ENCODE results near the gene MND1. TPM values are rescaled to one million over a fixed set of nuclear protein-coding genes. Genes with fewer than 3 reads are reported as not detected.

Gene MND1
- total RNA-seq, 1 experiment from 2014 or later, result 24.4 TPM

DNA sequence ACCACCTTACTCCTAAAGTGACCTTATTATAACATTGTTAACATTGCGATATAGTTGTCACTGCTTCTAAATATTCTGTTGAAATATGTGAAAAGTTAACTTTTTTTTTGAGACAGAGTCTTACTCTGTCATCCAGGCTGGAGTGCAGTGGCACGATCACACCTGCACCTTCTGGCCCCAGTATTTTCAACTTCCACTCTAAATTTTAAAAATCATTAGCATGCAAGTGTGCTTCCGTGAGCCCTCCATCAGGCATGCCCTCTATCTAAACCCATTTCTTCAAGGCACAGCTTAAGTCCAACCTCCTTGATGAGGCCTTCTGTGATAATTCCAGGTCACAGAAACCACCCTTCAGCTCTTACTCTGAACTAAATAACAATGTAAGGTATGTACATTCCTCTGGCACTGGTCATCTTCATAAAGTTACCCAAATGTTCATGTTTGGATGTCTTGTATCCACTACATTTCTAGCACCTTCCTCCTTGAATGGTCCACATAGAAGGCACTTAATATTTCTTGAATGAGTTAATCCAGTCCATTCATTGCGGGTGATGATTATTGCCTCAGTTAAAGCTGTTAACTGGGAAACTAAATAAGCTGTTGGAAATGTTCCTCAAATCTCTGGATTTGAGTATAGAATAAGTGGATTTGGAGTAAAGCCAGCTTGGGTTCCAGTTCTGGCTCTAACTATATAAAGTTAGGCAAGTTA lies 83.0 kb downstream of the MND1 start:
- Histone ChIP-seq H3K4me3 (no peak overlapping the region), H3K79me2 (ENCODE audit: low read depth) (no peaks in the 10 kb centered on the region), H3K9me2 (ENCODE audit: insufficient read depth) (no peaks in the 10 kb centered on the region), H3K36me3 (ENCODE audit: low read depth) (no peaks in the 10 kb centered on the region), H3K4me2 (no peak overlapping the region), H2AFZ (no peak overlapping the region), H3K9me3 (ENCODE audit: insufficient read depth, low read depth) (no peaks in the 10 kb centered on the region), H3K27ac (no peak overlapping the region), H3K4me1 (replicated peaks; ENCODE audit: insufficient read depth) (no peaks in the 10 kb centered on the region), H3F3A (ENCODE audit: insufficient read depth, low read depth) (no peaks in the 10 kb centered on the region), H3K27me3 (ENCODE audit: insufficient read depth, low read depth) (no peaks in the 10 kb centered on the region), H4K20me1 (ENCODE audit: insufficient read depth) (no peaks in the 10 kb centered on the region)
- CTCF ChIA-PET, result no interaction called here
- BruUV-seq (replicated peaks), result no TSS peak
- DNase-seq, result peak in 1 of 2 experiments; percentile 52
- TF ChIP-seq EZH2 (IDR thresholded peaks at IDR 0.05; ENCODE audit: low read depth), result no peak
- TF ChIP-seq, protein P1, sequence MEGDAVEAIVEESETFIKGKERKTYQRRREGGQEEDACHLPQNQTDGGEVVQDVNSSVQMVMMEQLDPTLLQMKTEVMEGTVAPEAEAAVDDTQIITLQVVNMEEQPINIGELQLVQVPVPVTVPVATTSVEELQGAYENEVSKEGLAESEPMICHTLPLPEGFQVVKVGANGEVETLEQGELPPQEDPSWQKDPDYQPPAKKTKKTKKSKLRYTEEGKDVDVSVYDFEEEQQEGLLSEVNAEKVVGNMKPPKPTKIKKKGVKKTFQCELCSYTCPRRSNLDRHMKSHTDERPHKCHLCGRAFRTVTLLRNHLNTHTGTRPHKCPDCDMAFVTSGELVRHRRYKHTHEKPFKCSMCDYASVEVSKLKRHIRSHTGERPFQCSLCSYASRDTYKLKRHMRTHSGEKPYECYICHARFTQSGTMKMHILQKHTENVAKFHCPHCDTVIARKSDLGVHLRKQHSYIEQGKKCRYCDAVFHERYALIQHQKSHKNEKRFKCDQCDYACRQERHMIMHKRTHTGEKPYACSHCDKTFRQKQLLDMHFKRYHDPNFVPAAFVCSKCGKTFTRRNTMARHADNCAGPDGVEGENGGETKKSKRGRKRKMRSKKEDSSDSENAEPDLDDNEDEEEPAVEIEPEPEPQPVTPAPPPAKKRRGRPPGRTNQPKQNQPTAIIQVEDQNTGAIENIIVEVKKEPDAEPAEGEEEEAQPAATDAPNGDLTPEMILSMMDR (conservative IDR thresholded peaks at IDR 0.05), result no peak
- POLR2A ChIA-PET (ENCODE audit: unreplicated experiment), result no interaction called here
- intact Hi-C loops (cut with micrococcal nuclease; ENCODE audit: unreplicated experiment), result no loop called here

DNA sequence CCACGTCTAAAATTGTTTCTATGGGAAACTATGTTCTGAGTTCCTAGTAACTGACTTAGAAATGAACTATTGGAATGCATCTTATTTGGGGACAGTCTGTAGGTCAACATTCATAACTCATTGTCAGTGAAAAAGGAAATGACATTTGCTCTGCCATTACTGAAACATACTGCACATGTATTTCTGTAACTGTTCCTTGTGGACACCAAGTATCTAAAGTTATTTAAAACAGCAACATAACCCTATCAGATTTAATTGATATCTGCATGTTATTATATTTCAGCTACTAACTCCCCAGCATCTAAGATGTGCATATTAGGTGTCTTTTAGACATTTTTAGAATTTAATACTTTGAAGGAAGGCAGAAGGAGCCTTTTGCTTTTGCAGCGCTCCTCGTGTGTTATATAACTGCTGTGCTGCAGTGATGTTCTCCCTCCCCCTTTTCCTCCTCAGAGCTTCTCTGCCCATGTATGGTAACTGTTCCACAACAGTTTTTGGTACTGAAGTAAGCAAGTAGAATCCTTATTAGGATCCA lies 84.5 kb downstream of the MND1 start:
- BruUV-seq (replicated peaks), result no TSS peak
- CTCF ChIA-PET, result no interaction called here

DNA sequence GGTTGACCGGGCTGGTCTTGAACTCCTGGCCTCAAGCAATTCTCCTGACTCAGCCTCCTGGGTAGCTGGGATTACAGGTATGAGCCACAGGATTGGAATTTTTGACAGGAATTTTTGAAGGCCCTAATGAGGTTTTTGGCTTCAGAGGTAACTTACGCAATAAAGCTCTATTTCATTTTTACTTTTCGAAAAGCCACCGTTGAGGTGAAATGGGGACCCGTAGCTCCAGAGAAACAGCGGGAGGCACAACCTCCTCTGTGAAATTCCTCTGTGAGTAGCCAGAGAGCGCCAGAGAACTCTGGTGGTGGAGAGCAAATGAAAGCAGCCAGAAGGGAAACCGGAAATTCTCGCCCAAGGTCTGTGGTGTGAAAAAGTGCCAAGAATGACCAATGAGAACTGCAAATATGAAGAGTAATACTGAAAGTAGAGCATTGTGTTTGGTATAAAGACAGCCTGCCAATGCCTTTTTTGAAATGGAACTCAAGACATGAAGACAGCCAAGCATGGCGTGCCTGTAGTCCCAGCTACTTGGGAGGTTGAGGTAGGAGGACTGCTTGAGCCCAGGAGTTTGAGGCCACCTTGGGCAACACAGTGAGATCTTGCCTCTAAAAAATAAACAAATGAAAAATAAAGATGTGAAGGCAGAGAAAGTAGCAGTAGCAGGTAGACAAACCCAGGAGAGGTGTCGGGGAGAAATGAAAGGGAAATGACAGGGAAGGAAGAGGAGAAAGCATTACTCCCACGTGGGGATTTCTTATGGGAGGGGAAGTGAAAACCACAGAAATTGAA lies 88.7 kb downstream of the MND1 start:
- ChIA-PET POLR2A (ENCODE audit: unreplicated experiment) (interaction anchor here (0.6 kb wide), 1 partner anchor 306 kb away, joined by 4 read pairs; no protein-coding TSS in a partner anchor), CTCF (interaction anchor here (0.5 to 1.3 kb wide), 7 partner anchors 21 to 145 kb away, joined by 3 to 15 read pairs (median 4); no protein-coding TSS in a partner anchor)
- Histone ChIP-seq H3K9me2 (ENCODE audit: insufficient read depth) (no peaks in the 10 kb centered on the region), H3K9me3 (ENCODE audit: insufficient read depth, low read depth) (no peaks in the 10 kb centered on the region), H3K4me3 (no peak overlapping the region), H3K27me3 (ENCODE audit: insufficient read depth, low read depth) (no peaks in the 10 kb centered on the region), H3K4me2 (peak overlapping the region; percentile 22; the same call in 1 of the 2 replicates), H2AFZ (peak overlapping the region; percentile 59; the same call in 1 of the 2 replicates), H3K27ac (peak overlapping the region; percentile 61; the same call in 1 of the 2 replicates), H4K20me1 (ENCODE audit: insufficient read depth) (no peaks in the 10 kb centered on the region), H3K79me2 (ENCODE audit: low read depth) (no peaks in the 10 kb centered on the region), H3F3A (ENCODE audit: insufficient read depth, low read depth) (0 out of 2 replicates have a peak, but pooled peaks cover 13% of the 10 kb centered on the region), H3K4me1 (replicated peaks; ENCODE audit: insufficient read depth) (0 out of 2 replicates have a peak, but pooled peaks cover 8% of the 10 kb centered on the region), H3K36me3 (ENCODE audit: low read depth) (no peaks in the 10 kb centered on the region)
- peak; percentile 72 to 87 for DNase-seq
- BruUV-seq (replicated peaks), result no TSS peak
- intact Hi-C loops (cut with micrococcal nuclease; ENCODE audit: unreplicated experiment), result loop anchor here (1.0 to 2.0 kb wide), 3 partner anchors 88 to 290 kb away; partner anchors contain the start of gene MND1
- no peak for TF ChIP-seq EZH2 (IDR thresholded peaks at IDR 0.05; ENCODE audit: low read depth)
- TF ChIP-seq, protein P1 (conservative IDR thresholded peaks at IDR 0.05), result peak; percentile 70

More for the DNA sequence above, 84.5 kb downstream of the MND1 start:
- H2AFZ ChIP-seq, result no peak overlapping the region
- intact Hi-C loops (cut with micrococcal nuclease; ENCODE audit: unreplicated experiment), result no loop called here
- no peaks in the 10 kb centered on the region for H3K9me3 ChIP-seq (ENCODE audit: insufficient read depth, low read depth)
- H3K36me3 ChIP-seq (ENCODE audit: low read depth), result no peaks in the 10 kb centered on the region
- no peaks in the 10 kb centered on the region for H3K9me2 ChIP-seq (ENCODE audit: insufficient read depth)
- H4K20me1 ChIP-seq (ENCODE audit: insufficient read depth), result no peaks in the 10 kb centered on the region
- TF ChIP-seq EZH2 (IDR thresholded peaks at IDR 0.05; ENCODE audit: low read depth), result no peak
- TF ChIP-seq, protein P1 (conservative IDR thresholded peaks at IDR 0.05), result no peak
- POLR2A ChIA-PET (ENCODE audit: unreplicated experiment), result no interaction called here
- H3K27ac ChIP-seq, result no peak overlapping the region
- H3K79me2 ChIP-seq (ENCODE audit: low read depth), result no peaks in the 10 kb centered on the region
- no peaks in the 10 kb centered on the region for H3K27me3 ChIP-seq (ENCODE audit: insufficient read depth, low read depth)
- no peak for DNase-seq
- H3K4me2 ChIP-seq, result no peak overlapping the region
- 0 out of 2 replicates have a peak, but pooled peaks cover 8% of the 10 kb centered on the region for H3K4me1 ChIP-seq (replicated peaks; ENCODE audit: insufficient read depth)
- H3K4me3 ChIP-seq, result no peak overlapping the region
- 0 out of 2 replicates have a peak, but pooled peaks cover 13% of the 10 kb centered on the region for H3F3A ChIP-seq (ENCODE audit: insufficient read depth, low read depth)

Data from PC-9 (cell line).